ENCODE results near the gene ZNF441.

GRCh38 chr19:11752244-11752736 lies 14.5 kb upstream of the ZNF441 start:
- TF ChIP-seq, protein P1, sequence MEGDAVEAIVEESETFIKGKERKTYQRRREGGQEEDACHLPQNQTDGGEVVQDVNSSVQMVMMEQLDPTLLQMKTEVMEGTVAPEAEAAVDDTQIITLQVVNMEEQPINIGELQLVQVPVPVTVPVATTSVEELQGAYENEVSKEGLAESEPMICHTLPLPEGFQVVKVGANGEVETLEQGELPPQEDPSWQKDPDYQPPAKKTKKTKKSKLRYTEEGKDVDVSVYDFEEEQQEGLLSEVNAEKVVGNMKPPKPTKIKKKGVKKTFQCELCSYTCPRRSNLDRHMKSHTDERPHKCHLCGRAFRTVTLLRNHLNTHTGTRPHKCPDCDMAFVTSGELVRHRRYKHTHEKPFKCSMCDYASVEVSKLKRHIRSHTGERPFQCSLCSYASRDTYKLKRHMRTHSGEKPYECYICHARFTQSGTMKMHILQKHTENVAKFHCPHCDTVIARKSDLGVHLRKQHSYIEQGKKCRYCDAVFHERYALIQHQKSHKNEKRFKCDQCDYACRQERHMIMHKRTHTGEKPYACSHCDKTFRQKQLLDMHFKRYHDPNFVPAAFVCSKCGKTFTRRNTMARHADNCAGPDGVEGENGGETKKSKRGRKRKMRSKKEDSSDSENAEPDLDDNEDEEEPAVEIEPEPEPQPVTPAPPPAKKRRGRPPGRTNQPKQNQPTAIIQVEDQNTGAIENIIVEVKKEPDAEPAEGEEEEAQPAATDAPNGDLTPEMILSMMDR (IDR thresholded peaks at IDR 0.05 in 4 of 5, conservative IDR thresholded peaks at IDR 0.05 in 1 of 5) = no peak
- TF ChIP-seq POLR2A (IDR thresholded peaks at IDR 0.05) = no peak
